ENCODE measurements around the gene PARD3.

- TF ChIP-seq CTCF (IDR thresholded peaks at IDR 0.05 in 2 of 3, conservative IDR thresholded peaks at IDR 0.05 in 1 of 3; ENCODE audit: borderline replicate concordance in 1 of 3, insufficient read depth in 1 of 3, low read depth in 2 of 3, low read length in 2 of 3), result no peak
- TF ChIP-seq REST (IDR thresholded peaks at IDR 0.05; ENCODE audit: low read depth), result no peak
- no peak for TF ChIP-seq CEBPB (IDR thresholded peaks at IDR 0.05; ENCODE audit: low read depth)
- TF ChIP-seq JUND (IDR thresholded peaks at IDR 0.05), result no peak
- no peak for TF ChIP-seq EZH2phosphoT487 (IDR thresholded peaks at IDR 0.05; ENCODE audit: borderline replicate concordance)
- TF ChIP-seq EZH2 (IDR thresholded peaks at IDR 0.05), result no peak
Measured at GRCh38 chr10:34748357-34748756, 66.7 kb downstream of the PARD3 start.

Measured in HCT116 (cell line).